GM23338 (cell line): ENCODE measurements around the gene PF4V1. TPM values are rescaled to one million over a fixed set of nuclear protein-coding genes. Genes with fewer than 3 reads are reported as not detected.
"Not testable (repeated sequence)": the region's sequence is repeated elsewhere in the genome, so short reads cannot be mapped to it uniquely, and the experiment has no call there.

Source experiments
- ATAC-seq: fragments of 200-7000 bp; cut with Tn5 transposase; 3 replicates; pipeline ENCODE4 v1.9.1; 2020
- DNase-seq: peaks from one replicate; pipeline ENCODE4 v3.0.0-alpha.2; 2015; ENCODE audit warnings: low spot score
- H2AFZ ChIP-seq: fragments of 200-600 bp; sonication (generic); 2 replicates; pipeline ENCODE4 v1.8.0; 2016; ENCODE audit warnings: antibody characterized with exemption, mild to moderate bottlenecking, moderate library complexity
- H3F3A ChIP-seq: fragments of 200-600 bp; sonication (generic); replicated peaks from 2 replicates; pipeline ENCODE4 v1.8.0; 2017; ENCODE audit warnings: antibody characterized with exemption, mixed run types, low read depth
- H3K27ac ChIP-seq: fragments of 200-600 bp; sonication (generic); 2 replicates; pipeline ENCODE4 v1.6.1; 2016; ENCODE audit warnings: low read depth
- H3K27me3 ChIP-seq: fragments of 200-600 bp; sonication (generic); 2 replicates; pipeline ENCODE4 v1.8.0; 2016; ENCODE audit warnings: mild to moderate bottlenecking, mixed run types, moderate library complexity; ENCODE audit not compliant: insufficient read depth
- H3K36me3 ChIP-seq: fragments of 200-600 bp; sonication (generic); 2 replicates; pipeline ENCODE4 v1.8.0; 2016; ENCODE audit warnings: mild to moderate bottlenecking; ENCODE audit not compliant: insufficient read depth
- H3K4me1 ChIP-seq: fragments of 200-600 bp; sonication (generic); 2 replicates; pipeline ENCODE4 v1.8.0; 2016; ENCODE audit warnings: mild to moderate bottlenecking, moderate library complexity; ENCODE audit not compliant: insufficient read depth
- H3K4me2 ChIP-seq: fragments of 200-600 bp; sonication (generic); 2 replicates; pipeline ENCODE4 v1.7.1; 2017; ENCODE audit warnings: mixed run types
- H3K4me3 ChIP-seq: fragments of 200-600 bp; sonication (generic); 2 replicates; pipeline ENCODE4 v1.6.1; 2016; ENCODE audit warnings: mixed run types
- H3K79me2 ChIP-seq: fragments of 200-600 bp; sonication (generic); replicated peaks from 2 replicates; pipeline ENCODE4 v1.8.0; 2017; ENCODE audit warnings: mild to moderate bottlenecking; ENCODE audit not compliant: insufficient read depth
- H3K9me2 ChIP-seq: fragments of 200-600 bp; sonication (generic); 2 replicates; pipeline ENCODE4 v1.8.0; 2017; ENCODE audit not compliant: insufficient read depth
- H4K20me1 ChIP-seq: fragments of 200-600 bp; sonication (generic); replicated peaks from 2 replicates; pipeline ENCODE4 v1.8.0; 2017; ENCODE audit warnings: mild to moderate bottlenecking; ENCODE audit not compliant: insufficient read depth
- H3K27ac Mint-ChIP-seq: 2 replicates; pipeline ENCODE4 v1.8.0; 2020; ENCODE audit warnings: inconsistent platforms, mild to moderate bottlenecking, moderate library complexity, mixed read lengths
- H3K27me3 Mint-ChIP-seq: 3 replicates; pipeline ENCODE4 v1.8.0; 2022; ENCODE audit warnings: low read depth, mild to moderate bottlenecking, moderate library complexity, mixed read lengths, inconsistent platforms; ENCODE audit not compliant: insufficient read depth, poor library complexity
- H3K36me3 Mint-ChIP-seq: 3 replicates; pipeline ENCODE4 v1.8.0; 2021; ENCODE audit warnings: low read depth, mild to moderate bottlenecking, inconsistent platforms, moderate library complexity, mixed read lengths
- H3K4me1 Mint-ChIP-seq: 3 replicates; pipeline ENCODE4 v1.8.0; 2020; ENCODE audit warnings: mild to moderate bottlenecking, inconsistent platforms, mixed read lengths
- H3K4me3 Mint-ChIP-seq: 3 replicates; pipeline ENCODE4 v1.8.0; 2021; ENCODE audit warnings: moderate library complexity, mild to moderate bottlenecking, inconsistent platforms, mixed read lengths
- H3K9me3 Mint-ChIP-seq: 3 replicates; pipeline ENCODE4 v1.8.0; 2020; ENCODE audit warnings: moderate library complexity, mild to moderate bottlenecking, inconsistent platforms, mixed read lengths
- CREB1 ChIP-seq: fragments of 250-450 bp; sonication (Bioruptor Pico); IDR thresholded peaks from 2 replicates; pipeline ENCODE4 v1.5.0; 2020; ENCODE audit warnings: low read depth, mild to moderate bottlenecking, moderate library complexity
- EZH2 ChIP-seq: fragments of 200-600 bp; sonication (generic); IDR thresholded peaks from one replicate; pipeline ENCODE4 v1.8.0; 2017; ENCODE audit warnings: antibody characterized with exemption, mild to moderate bottlenecking, low read depth; ENCODE audit not compliant: unreplicated experiment
- EZH2phosphoT487 ChIP-seq: fragments of 200-600 bp; sonication (generic); IDR thresholded peaks from one replicate; pipeline ENCODE4 v1.8.1; 2018; ENCODE audit warnings: antibody characterized with exemption; ENCODE audit not compliant: unreplicated experiment
- JUNB ChIP-seq: IDR thresholded peaks from one replicate; pipeline ENCODE4 v1.6.1; 2016; ENCODE audit warnings: antibody characterized with exemption; ENCODE audit not compliant: unreplicated experiment
- NANOG ChIP-seq: IDR thresholded peaks from 2 replicates; pipeline ENCODE4 v1.6.1; 2016; ENCODE audit warnings: antibody characterized with exemption, borderline replicate concordance
- STAT1 ChIP-seq: IDR thresholded peaks from one replicate; pipeline ENCODE4 v1.6.1; 2016; ENCODE audit warnings: antibody characterized with exemption; ENCODE audit not compliant: unreplicated experiment
- ZNF114 ChIP-seq: fragments of 250-450 bp; sonication (Bioruptor Pico); IDR thresholded peaks from 2 replicates; pipeline ENCODE4 v1.5.0; 2020; ENCODE audit warnings: mild to moderate bottlenecking, moderate library complexity
- ZNF331 ChIP-seq: fragments of 250-450 bp; sonication (Bioruptor Pico); IDR thresholded peaks from 2 replicates; pipeline ENCODE4 v1.5.0; 2020; ENCODE audit warnings: low read depth, mild to moderate bottlenecking, moderate library complexity
- polyA plus RNA-seq: library from polyadenylated mRNA; unstranded; fragments of >200 nt; fragmentation: Nextera tagmentation; extraction: Ambion mirVana; gene quantifications from 2 replicates; pipeline ENCODE4 v1.2.1, GENCODE V29; 2016
- total RNA-seq: library from RNA; depleted of rRNA; stranded (reverse); fragments of >200 nt; shearing (Covaris generic); gene quantifications from 2 replicates; pipeline ENCODE4 v1.2.3, GENCODE V29; 2014
- TF ChIP-seq, protein P1 (sequence below): IDR thresholded peaks from 2 replicates; pipeline ENCODE4 v1.6.1; 2016; ENCODE audit warnings: antibody characterized with exemption
- TF ChIP-seq, protein P2 (sequence below): IDR thresholded peaks from one replicate; pipeline ENCODE4 v1.6.1; 2018; ENCODE audit warnings: antibody characterized with exemption; ENCODE audit not compliant: unreplicated experiment
- TF ChIP-seq, protein P3 (sequence below), 2 experiments: fragments of 200-600 bp in 1 of 2; sonication (generic) in 1 of 2; conservative IDR thresholded peaks; 2 replicates each; pipeline versions ENCODE4 v1.5.1 to v1.6.1; 2016 to 2017; ENCODE audit warnings: antibody characterized with exemption in 2 of 2, low read depth in 2 of 2, mild to moderate bottlenecking in 2 of 2, moderate library complexity in 1 of 2

The PF4V1 gene
- total and polyA plus RNA-seq, 2 experiments from 2014 or later, result 0.66 TPM; not detected in 1

DNA sequence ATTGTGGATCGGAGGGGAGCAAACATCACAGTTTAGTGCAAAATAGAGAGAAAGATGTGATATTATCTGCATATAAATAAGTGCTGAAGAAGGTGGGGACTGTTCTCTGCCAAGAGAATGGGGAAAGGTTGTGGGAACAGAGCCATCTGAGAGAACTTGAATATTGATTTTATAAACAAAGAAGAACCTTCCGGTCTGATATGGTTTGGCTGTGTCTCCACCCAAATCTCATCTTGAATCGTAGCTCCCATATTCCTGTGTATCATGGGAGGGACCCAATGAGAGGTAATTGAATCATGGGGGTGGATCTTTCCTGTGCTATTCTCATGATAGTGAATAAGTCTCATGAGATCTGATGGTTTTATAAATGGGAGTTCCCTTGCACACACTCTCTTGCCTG is 46.2 kb downstream of the PF4V1 start:
- not testable (repeated sequence) for H3K27me3 ChIP-seq, H3K4me2 ChIP-seq, H3K4me3 Mint-ChIP-seq, H3K27me3 Mint-ChIP-seq, ATAC-seq, H3K36me3 Mint-ChIP-seq, H3K27ac ChIP-seq, H3K79me2 ChIP-seq, H3K36me3 ChIP-seq, H3K27ac Mint-ChIP-seq, DNase-seq, H2AFZ ChIP-seq, H3K9me2 ChIP-seq, H3K9me3 Mint-ChIP-seq, H3F3A ChIP-seq, H4K20me1 ChIP-seq, H3K4me3 ChIP-seq, H3K4me1 ChIP-seq
- peaks cover 12% of the 10 kb centered on the region for H3K4me1 Mint-ChIP-seq

DNA sequence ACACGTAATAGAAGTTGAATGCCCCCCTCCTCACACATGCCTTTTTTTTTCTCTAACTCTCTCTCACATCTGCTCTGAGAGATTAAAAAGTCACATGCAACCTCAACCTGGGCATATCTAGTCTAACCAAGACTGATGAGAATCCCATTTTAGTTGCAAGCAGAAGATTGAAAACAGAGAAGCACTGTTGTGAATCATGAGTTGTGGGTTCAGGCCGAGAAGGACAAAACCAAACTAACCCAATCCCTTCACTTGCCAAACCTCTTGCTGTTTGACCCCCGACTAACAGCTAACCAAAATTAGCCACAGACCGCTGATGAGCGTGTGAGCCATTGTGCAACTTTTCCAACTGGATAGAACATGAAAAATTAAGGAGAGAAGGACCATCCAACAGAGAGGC is 47.9 kb downstream of the PF4V1 start:
- ATAC-seq, result no peak
- peak overlapping the region; percentile 87 for H2AFZ ChIP-seq

More for the DNA sequence above, 47.9 kb downstream of the PF4V1 start:
- Mint-ChIP-seq H3K27ac (no peak overlapping the region), H3K9me3 (no peaks in the 10 kb centered on the region; the same call in 2 of the 3 replicates), H3K4me1 (peaks cover 12% of the 10 kb centered on the region), H3K36me3 (no peaks in the 10 kb centered on the region), H3K4me3 (no peak overlapping the region), H3K27me3 (no peaks in the 10 kb centered on the region)
- Histone ChIP-seq H3K27ac (no peak overlapping the region), H3K79me2 (no peaks in the 10 kb centered on the region), H3K4me3 (no peak overlapping the region), H4K20me1 (no peaks in the 10 kb centered on the region), H3F3A (no peaks in the 10 kb centered on the region), H3K27me3 (no peaks in the 10 kb centered on the region), H3K4me1 (no peaks in the 10 kb centered on the region), H3K4me2 (no peak overlapping the region), H3K36me3 (no peaks in the 10 kb centered on the region), H3K9me2 (no peaks in the 10 kb centered on the region)
- no peak for DNase-seq
- TF ChIP-seq, protein P1, sequence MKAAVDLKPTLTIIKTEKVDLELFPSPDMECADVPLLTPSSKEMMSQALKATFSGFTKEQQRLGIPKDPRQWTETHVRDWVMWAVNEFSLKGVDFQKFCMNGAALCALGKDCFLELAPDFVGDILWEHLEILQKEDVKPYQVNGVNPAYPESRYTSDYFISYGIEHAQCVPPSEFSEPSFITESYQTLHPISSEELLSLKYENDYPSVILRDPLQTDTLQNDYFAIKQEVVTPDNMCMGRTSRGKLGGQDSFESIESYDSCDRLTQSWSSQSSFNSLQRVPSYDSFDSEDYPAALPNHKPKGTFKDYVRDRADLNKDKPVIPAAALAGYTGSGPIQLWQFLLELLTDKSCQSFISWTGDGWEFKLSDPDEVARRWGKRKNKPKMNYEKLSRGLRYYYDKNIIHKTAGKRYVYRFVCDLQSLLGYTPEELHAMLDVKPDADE, result no peak
- TF ChIP-seq JUNB, result no peak
- TF ChIP-seq CREB1 (CRISPR knock-in tag), result no peak
- TF ChIP-seq ZNF114 (CRISPR knock-in tag), result no peak
- no peak for TF ChIP-seq NANOG
- TF ChIP-seq, protein P2, sequence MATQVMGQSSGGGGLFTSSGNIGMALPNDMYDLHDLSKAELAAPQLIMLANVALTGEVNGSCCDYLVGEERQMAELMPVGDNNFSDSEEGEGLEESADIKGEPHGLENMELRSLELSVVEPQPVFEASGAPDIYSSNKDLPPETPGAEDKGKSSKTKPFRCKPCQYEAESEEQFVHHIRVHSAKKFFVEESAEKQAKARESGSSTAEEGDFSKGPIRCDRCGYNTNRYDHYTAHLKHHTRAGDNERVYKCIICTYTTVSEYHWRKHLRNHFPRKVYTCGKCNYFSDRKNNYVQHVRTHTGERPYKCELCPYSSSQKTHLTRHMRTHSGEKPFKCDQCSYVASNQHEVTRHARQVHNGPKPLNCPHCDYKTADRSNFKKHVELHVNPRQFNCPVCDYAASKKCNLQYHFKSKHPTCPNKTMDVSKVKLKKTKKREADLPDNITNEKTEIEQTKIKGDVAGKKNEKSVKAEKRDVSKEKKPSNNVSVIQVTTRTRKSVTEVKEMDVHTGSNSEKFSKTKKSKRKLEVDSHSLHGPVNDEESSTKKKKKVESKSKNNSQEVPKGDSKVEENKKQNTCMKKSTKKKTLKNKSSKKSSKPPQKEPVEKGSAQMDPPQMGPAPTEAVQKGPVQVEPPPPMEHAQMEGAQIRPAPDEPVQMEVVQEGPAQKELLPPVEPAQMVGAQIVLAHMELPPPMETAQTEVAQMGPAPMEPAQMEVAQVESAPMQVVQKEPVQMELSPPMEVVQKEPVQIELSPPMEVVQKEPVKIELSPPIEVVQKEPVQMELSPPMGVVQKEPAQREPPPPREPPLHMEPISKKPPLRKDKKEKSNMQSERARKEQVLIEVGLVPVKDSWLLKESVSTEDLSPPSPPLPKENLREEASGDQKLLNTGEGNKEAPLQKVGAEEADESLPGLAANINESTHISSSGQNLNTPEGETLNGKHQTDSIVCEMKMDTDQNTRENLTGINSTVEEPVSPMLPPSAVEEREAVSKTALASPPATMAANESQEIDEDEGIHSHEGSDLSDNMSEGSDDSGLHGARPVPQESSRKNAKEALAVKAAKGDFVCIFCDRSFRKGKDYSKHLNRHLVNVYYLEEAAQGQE, result no peak
- TF ChIP-seq, protein P3, sequence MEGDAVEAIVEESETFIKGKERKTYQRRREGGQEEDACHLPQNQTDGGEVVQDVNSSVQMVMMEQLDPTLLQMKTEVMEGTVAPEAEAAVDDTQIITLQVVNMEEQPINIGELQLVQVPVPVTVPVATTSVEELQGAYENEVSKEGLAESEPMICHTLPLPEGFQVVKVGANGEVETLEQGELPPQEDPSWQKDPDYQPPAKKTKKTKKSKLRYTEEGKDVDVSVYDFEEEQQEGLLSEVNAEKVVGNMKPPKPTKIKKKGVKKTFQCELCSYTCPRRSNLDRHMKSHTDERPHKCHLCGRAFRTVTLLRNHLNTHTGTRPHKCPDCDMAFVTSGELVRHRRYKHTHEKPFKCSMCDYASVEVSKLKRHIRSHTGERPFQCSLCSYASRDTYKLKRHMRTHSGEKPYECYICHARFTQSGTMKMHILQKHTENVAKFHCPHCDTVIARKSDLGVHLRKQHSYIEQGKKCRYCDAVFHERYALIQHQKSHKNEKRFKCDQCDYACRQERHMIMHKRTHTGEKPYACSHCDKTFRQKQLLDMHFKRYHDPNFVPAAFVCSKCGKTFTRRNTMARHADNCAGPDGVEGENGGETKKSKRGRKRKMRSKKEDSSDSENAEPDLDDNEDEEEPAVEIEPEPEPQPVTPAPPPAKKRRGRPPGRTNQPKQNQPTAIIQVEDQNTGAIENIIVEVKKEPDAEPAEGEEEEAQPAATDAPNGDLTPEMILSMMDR (conservative IDR thresholded peaks at IDR 0.05; ENCODE audit: low read depth in 2 of 2), result no peak
- TF ChIP-seq EZH2, result no peak
- TF ChIP-seq ZNF331 (CRISPR knock-in tag), result no peak
- TF ChIP-seq STAT1, result no peak
- TF ChIP-seq EZH2phosphoT487, result no peak
